CD14-positive monocyte (primary cell): Measurements from ENCODE around the gene CELF4. TPM values are rescaled to one million over a fixed set of nuclear protein-coding genes. Genes with fewer than 3 reads are reported as not detected.

Source experiments
- DNase-seq, 3 donors: peaks; one replicate each; pipeline ENCODE4 v3.0.0-alpha.2; 2011 to 2022
- H2AFZ ChIP-seq: 2 replicates; pipeline ENCODE4 v1.6.0; 2012; ENCODE audit warnings: mild to moderate bottlenecking, low read depth, low read length, inconsistent platforms; ENCODE audit not compliant: insufficient read depth, poor library complexity, severe bottlenecking
- H3K27ac ChIP-seq, 2 donors: 1 replicate in 1 of 2; 2 replicates in 1 of 2; pipeline ENCODE4 v1.5.1; 2012 to 2013; ENCODE audit warnings: low read length in 2 of 2, control low read depth in 1 of 2, inconsistent platforms in 1 of 2, low read depth in 1 of 2, mild to moderate bottlenecking in 1 of 2
- H3K27me3 ChIP-seq, 2 donors: one replicate each; pipeline versions ENCODE4 v1.6.0 to v1.6.1; 2011 to 2013; ENCODE audit warnings: low read length in 2 of 2; ENCODE audit not compliant: control insufficient read depth in 2 of 2, insufficient read depth in 2 of 2
- H3K36me3 ChIP-seq, 2 donors: replicated peaks in 1 of 2; 1 replicate in 1 of 2; 2 replicates in 1 of 2; pipeline versions ENCODE4 v1.5.1 to v1.6.1; 2012 to 2013; ENCODE audit warnings: low read length in 2 of 2, control low read depth in 1 of 2, inconsistent platforms in 1 of 2, mild to moderate bottlenecking in 1 of 2; ENCODE audit not compliant: insufficient read depth in 2 of 2, control insufficient read depth in 1 of 2
- H3K4me1 ChIP-seq, 2 donors: 1 replicate in 1 of 2; 2 replicates in 1 of 2; pipeline versions ENCODE4 v1.5.1 to v1.6.1; 2012 to 2013; ENCODE audit warnings: low read length in 2 of 2, control low read depth in 1 of 2, inconsistent platforms in 1 of 2, mild to moderate bottlenecking in 1 of 2, moderate library complexity in 1 of 2; ENCODE audit not compliant: insufficient read depth in 2 of 2, control insufficient read depth in 1 of 2
- H3K4me2 ChIP-seq: replicated peaks from 2 replicates; pipeline ENCODE3; 2012; ENCODE audit warnings: low read length, moderate library complexity, mild to moderate bottlenecking; ENCODE audit not compliant: poor library complexity, severe bottlenecking; ENCODE audit errors: extremely low read depth
- H3K4me3 ChIP-seq, 3 experiments: fragments of 200-600 bp in 1 of 3; sonication (generic) in 1 of 3; replicated peaks in 1 of 3; 1 replicate in 2 of 3; 2 replicates in 1 of 3; pipeline ENCODE4 v1.5.1; 2011 to 2013; ENCODE audit warnings: low read length in 3 of 3, mild to moderate bottlenecking in 3 of 3, control low read depth in 2 of 3, low read depth in 2 of 3, inconsistent platforms in 1 of 3, moderate library complexity in 1 of 3
- H3K79me2 ChIP-seq: 2 replicates; pipeline ENCODE4 v1.6.0; 2012; ENCODE audit warnings: mild to moderate bottlenecking, control low read depth, inconsistent platforms, low read length, moderate library complexity; ENCODE audit not compliant: insufficient read depth
- H3K9ac ChIP-seq: 2 replicates; pipeline ENCODE4 v1.6.0; 2017; ENCODE audit warnings: low read length, mild to moderate bottlenecking; ENCODE audit not compliant: insufficient read depth, poor library complexity, severe bottlenecking
- H3K9me3 ChIP-seq, 2 donors: replicated peaks in 1 of 2; 1 replicate in 1 of 2; 2 replicates in 1 of 2; pipeline versions ENCODE4 v1.5.1 to v1.6.1; 2012 to 2013; ENCODE audit warnings: low read length in 2 of 2, control low read depth in 1 of 2; ENCODE audit not compliant: control insufficient read depth in 1 of 2, insufficient read depth in 1 of 2
- H4K20me1 ChIP-seq: 2 replicates; pipeline ENCODE4 v1.6.0; 2012; ENCODE audit warnings: mild to moderate bottlenecking, low read length, control low read depth, moderate library complexity; ENCODE audit not compliant: insufficient read depth
- H3K27ac Mint-ChIP-seq, 7 donors: one replicate each; pipeline ENCODE4 v1.8.0; 2020; ENCODE audit warnings: mild to moderate bottlenecking in 7 of 7, mixed read lengths in 7 of 7, moderate library complexity in 6 of 7, inconsistent platforms in 2 of 7
- H3K27me3 Mint-ChIP-seq, 3 donors: one replicate each; pipeline ENCODE4 v1.8.0; 2021 to 2022; ENCODE audit warnings: low read depth in 3 of 3, mild to moderate bottlenecking in 3 of 3, mixed read lengths in 3 of 3, moderate library complexity in 3 of 3, inconsistent platforms in 1 of 3
- H3K36me3 Mint-ChIP-seq, 2 donors: one replicate each; pipeline ENCODE4 v1.8.0; 2020; ENCODE audit warnings: mixed read lengths in 2 of 2, inconsistent platforms in 1 of 2, mild to moderate bottlenecking in 1 of 2
- H3K4me1 Mint-ChIP-seq: one replicate; pipeline ENCODE4 v1.8.0; 2020; ENCODE audit warnings: mild to moderate bottlenecking, mixed read lengths
- H3K4me3 Mint-ChIP-seq, 2 donors: one replicate each; pipeline ENCODE4 v1.8.0; 2020; ENCODE audit warnings: mild to moderate bottlenecking in 2 of 2, mixed read lengths in 2 of 2, moderate library complexity in 1 of 2
- H3K9me3 Mint-ChIP-seq, 7 donors: one replicate each; pipeline ENCODE4 v1.8.0; 2020 to 2022; ENCODE audit warnings: mixed read lengths in 7 of 7, mild to moderate bottlenecking in 6 of 7, moderate library complexity in 6 of 7, inconsistent platforms in 2 of 7
- CTCF ChIP-seq: fragments of 200-600 bp; IDR thresholded peaks from one replicate; pipeline ENCODE4 v1.8.0; 2022; ENCODE audit warnings: antibody characterized with exemption, mild to moderate bottlenecking
- WGBS: methylation state at CpG from one replicate; pipeline ENCODE4 v1.1.5; 2013; ENCODE audit warnings: missing lambda C conversion rate; ENCODE audit not compliant: insufficient coverage; 5-methylcytosine and 5-hydroxymethylcytosine counted together
- intact Hi-C, 2 donors: fragments of 100-400 bp; cut with micrococcal nuclease; formaldehyde crosslinking; loops; one replicate each; pipeline versions ENCODE4 v1.15.0 to v1.15.1; 2023
- polyA plus RNA-seq, 3 donors: library from polyadenylated mRNA; depleted of rRNA in 1 of 3; unstranded in 2 of 3; stranded (reverse) in 1 of 3; fragments of 300-500 nt in 2 of 3; fragments of >200 nt in 1 of 3; fragmentation: Illumina TruSeq in 2 of 3; gene quantifications; 1 replicate in 2 of 3; 2 replicates in 1 of 3; pipeline ENCODE4 v1.2.3, GENCODE V29; 2012 to 2021

Gene CELF4
- polyA plus RNA-seq, 3 donors: not detected

DNA sequence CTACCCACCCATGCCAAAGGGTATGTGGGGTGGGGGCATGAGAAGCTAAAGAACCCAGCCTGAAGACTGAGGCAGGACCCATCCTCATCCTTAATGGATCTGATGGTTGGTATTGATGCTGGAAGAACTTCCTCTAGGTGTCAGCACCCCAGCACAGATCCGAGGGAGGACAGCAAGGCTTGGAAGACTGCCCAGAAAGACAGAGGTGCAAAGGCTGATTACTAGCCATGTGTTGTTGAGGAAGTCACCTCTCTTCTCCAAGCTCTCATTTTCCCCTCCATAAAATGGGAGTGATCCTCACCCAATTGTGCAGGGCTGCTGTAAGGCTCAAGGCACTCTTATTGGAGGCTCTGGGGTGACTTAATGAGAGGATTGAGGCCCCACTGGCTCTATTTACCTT, 256.5 kb downstream of the CELF4 start:
- no peak for TF ChIP-seq CTCF
- H3K27ac Mint-ChIP-seq: no peak overlapping the region
- intact Hi-C loops: no loop called here
- Histone ChIP-seq H3K79me2 (no peaks in the 10 kb centered on the region), H3K9ac (no peak overlapping the region), H3K4me1 (no peaks in the 10 kb centered on the region), H3K4me3 (no peak overlapping the region), H3K27ac (no peak overlapping the region), H2AFZ (no peak overlapping the region), H3K27me3 (no peaks in the 10 kb centered on the region), H3K36me3 (no peaks in the 10 kb centered on the region), H4K20me1 (no peaks in the 10 kb centered on the region), H3K9me3 (no peaks in the 10 kb centered on the region), H3K4me2 (no peak overlapping the region)
- no peaks in the 10 kb centered on the region for H3K4me1 Mint-ChIP-seq
- no peak for DNase-seq
- peaks cover 2 to 3% (median 3%) of the 10 kb centered on the region in 3 donors for H3K27me3 Mint-ChIP-seq
- H3K36me3 Mint-ChIP-seq: no peaks in the 10 kb centered on the region
- no peaks in the 10 kb centered on the region for H3K9me3 Mint-ChIP-seq
- WGBS: no CpG with 5 or more reads among the region's 1 CpG
- H3K4me3 Mint-ChIP-seq: no peak overlapping the region

GRCh38 chr18:37307181-37307580, 258.4 kb downstream of the CELF4 start:
- Mint-ChIP-seq H3K36me3 (no peaks in the 10 kb centered on the region), H3K4me3 (no peak overlapping the region), H3K27ac (no peak overlapping the region), H3K27me3 (peaks cover 2 to 5% (median 3%) of the 10 kb centered on the region in 3 donors), H3K9me3 (no peaks in the 10 kb centered on the region), H3K4me1 (no peaks in the 10 kb centered on the region)
- WGBS: 90% methylated on average over 2 of the region's 8 CpGs
- H3K36me3 ChIP-seq: no peaks in the 10 kb centered on the region
- no peaks in the 10 kb centered on the region for H3K4me1 ChIP-seq
- no peak overlapping the region for H3K27ac ChIP-seq
- no peak for DNase-seq
- no peak overlapping the region for H3K4me2 ChIP-seq
- H3K4me3 ChIP-seq: no peak overlapping the region
- H3K27me3 ChIP-seq: no peaks in the 10 kb centered on the region
- H2AFZ ChIP-seq: no peak overlapping the region
- no peaks in the 10 kb centered on the region for H3K79me2 ChIP-seq
- intact Hi-C loops: no loop called here
- H3K9ac ChIP-seq: no peak overlapping the region
- no peak for TF ChIP-seq CTCF
- no peaks in the 10 kb centered on the region for H4K20me1 ChIP-seq
- H3K9me3 ChIP-seq: no peaks in the 10 kb centered on the region
